GM18502 (cell line): ENCODE results near the gene MAP4K3.

Source experiments
- ATAC-seq: cut with Tn5 transposase; IDR thresholded peaks from one replicate; pipeline ENCODE4 v1.9.1; 2021; ENCODE audit warnings: mild to moderate bottlenecking; ENCODE audit not compliant: unreplicated experiment, poor library complexity

MAP4K3 gene

DNA sequence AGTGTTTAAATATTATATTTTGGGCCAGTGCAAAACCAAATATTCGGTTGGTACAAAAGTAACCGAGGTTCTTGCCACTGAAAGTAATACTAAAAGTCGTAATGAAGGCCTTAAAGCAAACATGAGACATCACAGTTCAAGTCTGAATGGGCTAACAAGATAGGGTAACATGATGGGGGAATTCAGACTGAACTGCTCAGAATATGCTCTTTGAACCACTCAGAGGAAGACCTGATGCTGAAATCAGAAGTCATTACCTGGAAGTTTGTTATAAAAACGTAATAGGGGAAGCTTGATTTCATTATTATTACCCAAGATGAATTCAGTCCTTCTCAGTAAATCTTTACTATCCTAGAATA lies 219.9 kb downstream of the MAP4K3 start:
- ATAC-seq: peak; percentile 77

DNA sequence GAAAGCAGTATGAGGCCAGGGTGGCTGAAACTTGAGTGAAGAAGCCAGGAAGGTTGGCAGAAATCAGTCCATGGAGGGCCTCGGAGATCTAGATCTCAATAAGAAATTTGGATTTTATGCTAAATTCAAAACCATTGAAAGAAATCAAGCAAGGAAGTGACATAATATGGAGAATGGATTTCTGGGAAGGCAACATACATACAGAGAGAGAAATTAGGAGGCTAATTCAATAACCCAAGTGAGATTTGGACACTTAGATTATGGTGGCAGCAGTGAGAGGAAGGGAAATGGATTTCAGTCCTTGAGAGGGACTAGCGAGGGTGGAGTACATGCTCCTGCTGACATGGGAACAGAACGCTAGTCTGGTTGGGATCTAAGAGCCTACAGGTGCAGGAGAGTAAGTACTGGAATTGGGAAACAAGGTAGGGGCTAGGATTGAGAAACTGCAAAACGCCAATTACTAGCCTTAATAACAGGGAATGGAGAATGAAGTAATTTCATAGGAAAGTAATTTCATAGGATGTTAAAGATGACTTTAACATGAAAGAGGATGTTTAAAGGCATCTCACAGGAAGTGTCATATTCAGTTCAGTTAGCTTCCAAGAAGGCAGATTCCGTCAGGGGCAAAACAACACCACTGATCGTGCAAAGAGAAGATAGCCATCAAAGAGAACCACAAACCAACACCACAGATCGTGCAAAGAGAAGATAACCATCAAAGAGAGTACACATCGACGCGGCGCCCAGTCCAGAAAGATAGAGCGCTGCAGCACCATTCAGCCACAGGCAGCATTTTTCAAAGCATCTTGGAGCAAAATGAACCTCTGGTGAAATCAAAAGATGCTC lies 220.5 kb downstream of the MAP4K3 start:
- ATAC-seq: peak; percentile 93

DNA sequence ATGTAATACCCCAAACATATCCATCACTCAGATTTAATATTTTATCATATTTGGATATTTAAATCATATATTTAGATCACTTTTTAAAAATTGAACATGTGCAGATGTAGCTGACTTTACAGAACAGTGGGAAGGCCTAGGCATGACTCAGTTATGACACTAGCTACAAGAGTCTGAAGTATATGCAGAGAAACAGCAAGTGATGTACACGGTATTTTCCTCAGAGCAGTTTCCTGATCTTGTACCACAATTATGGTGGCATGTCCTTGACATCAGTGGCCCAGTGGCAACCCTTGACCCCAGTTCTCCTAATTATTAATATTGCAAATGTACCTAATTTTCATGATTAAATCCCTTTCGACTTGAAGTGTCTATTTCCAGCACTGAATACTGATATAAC lies 221.5 kb downstream of the MAP4K3 start:
- ATAC-seq: no peak

DNA sequence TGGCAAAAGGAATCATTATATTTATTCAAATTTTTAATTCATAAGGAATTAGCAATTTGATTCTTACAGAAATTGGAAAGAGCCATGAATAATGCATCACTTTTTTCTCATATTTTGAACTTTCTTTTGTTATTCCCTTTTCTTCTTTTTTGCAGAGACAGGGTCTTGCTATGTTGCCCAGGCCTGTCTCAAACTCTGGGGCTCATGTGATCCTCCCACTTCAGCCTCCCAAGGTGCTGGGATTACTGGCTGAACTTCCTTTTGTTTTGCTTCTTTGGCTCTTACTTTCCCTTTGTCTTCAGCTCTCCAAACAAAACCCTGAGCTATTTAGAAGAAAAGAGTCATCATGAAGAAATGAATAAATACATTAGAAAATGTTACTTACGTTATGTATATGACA lies 224.1 kb downstream of the MAP4K3 start:
- ATAC-seq: no peak

DNA sequence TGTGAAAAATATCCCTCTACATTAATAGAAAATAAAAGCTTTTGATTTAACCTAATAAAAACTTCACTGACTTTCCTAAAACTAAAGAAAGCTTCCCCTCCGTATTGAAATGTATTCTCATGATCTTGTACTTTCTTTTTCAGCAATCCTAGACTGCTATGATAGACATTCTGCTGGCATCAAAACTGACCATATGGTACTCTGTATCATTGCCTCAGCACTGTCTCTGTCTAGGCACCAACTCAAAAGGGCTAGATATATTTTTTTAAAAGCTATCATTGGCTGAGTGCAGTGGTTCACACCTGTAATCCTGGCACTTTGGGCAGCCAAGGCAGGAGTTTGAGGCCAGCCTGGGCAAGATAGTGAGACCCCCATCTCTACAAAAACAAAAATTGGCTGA lies 226.2 kb downstream of the MAP4K3 start:
- ATAC-seq: no peak

DNA sequence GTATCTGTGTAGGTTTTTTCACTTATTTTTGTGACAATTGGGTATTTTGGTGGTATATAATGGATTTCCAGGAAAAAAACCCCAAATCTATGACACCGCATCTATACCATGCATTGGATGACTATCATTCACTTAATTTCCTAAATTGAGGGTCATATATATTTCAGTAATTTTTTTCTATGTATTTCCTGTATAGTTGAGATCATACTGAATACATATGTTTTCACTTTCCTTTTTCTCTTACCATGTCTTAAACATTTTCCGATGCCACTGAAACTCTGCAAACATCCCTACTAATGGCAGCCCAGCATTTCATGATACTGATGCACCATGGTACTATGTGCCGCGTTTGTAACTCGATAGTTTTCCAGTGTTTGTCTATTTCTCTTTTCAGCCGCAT lies 233.7 kb downstream of the MAP4K3 start:
- no peak for ATAC-seq

DNA sequence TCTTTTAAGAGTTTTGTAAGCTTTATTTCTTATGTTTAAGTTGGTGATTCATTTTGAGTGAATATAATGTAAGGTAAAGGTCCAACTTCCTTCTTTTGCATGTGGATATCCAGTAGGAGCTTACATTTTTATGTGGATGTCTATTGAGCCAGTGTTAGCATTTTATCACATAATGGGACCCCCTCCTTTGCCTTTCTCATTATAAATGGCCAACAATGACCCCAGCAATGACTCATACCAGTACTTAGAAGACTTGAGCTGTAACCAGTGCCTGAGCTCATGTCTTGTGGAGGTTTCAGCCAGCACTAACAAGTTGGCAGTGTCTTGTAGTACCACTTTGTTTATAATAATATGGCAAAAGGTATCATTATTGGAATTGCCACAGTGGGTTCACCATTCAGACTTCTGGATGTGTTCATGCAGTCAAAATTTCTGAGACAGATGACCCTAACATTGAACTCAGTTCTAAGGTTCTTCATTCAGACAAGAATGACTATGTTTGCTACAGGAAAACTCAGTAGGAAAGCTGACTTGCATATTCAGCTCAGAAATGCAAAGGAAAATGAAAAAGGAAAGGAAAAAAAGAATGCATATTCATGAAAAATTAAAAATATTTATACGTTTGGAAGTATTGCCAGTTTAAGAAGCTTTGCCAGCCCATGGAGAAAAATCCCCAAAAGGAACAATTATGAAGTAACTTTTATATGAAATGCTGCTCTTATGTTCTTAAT lies 234.3 kb downstream of the MAP4K3 start:
- ATAC-seq: no peak
